Superior temporal gyrus (tissue), 1 donor: Measurements from ENCODE around the gene PER2.

Source experiments
- DNase-seq: peaks from one replicate; pipeline ENCODE4 v3.0.0-alpha.2; 2016; ENCODE audit errors: extremely low spot score

PER2 gene

GRCh38 chr2:238308177-238308576, 19.8 kb upstream of the PER2 start:
- no peak for DNase-seq

- no peak for DNase-seq
These were observed 18.2 kb upstream of the PER2 start for GRCh38 chr2:238306672-238306998.

GRCh38 chr2:238305965-238306671, 17.7 kb upstream of the PER2 start:
- DNase-seq, result no peak

- DNase-seq, result no peak
These were observed 16.9 kb upstream of the PER2 start for GRCh38 chr2:238305092-238305862.

- DNase-seq, result no peak
These were observed 15.7 kb upstream of the PER2 start for GRCh38 chr2:238304116-238304515.

- no peak for DNase-seq
These were observed 14.3 kb upstream of the PER2 start for GRCh38 chr2:238302751-238303150.

GRCh38 chr2:238302087-238302486, 13.7 kb upstream of the PER2 start:
- no peak for DNase-seq

- DNase-seq, result peak; percentile 17
These were observed 11.4 kb upstream of the PER2 start for GRCh38 chr2:238299803-238300202.

GRCh38 chr2:238296638-238297457, 8.4 kb upstream of the PER2 start:
- DNase-seq, result no peak

GRCh38 chr2:238295144-238296112, 7.0 kb upstream of the PER2 start:
- DNase-seq, result no peak

- no peak for DNase-seq
These were observed 6.2 kb upstream of the PER2 start for GRCh38 chr2:238294393-238295143.

GRCh38 chr2:238294046-238294392, 5.6 kb upstream of the PER2 start:
- no peak for DNase-seq

GRCh38 chr2:238291550-238292281, 3.3 kb upstream of the PER2 start:
- no peak for DNase-seq

GRCh38 chr2:238290715-238291549, 2.5 kb upstream of the PER2 start:
- DNase-seq, result no peak

GRCh38 chr2:238290091-238290509, 1.7 kb upstream of the PER2 start:
- peak; percentile 68 for DNase-seq

GRCh38 chr2:238289574-238289973, 1.2 kb upstream of the PER2 start:
- DNase-seq, result peak; percentile 15

GRCh38 chr2:238288650-238289573, 502 bp upstream of the PER2 start:
- peak; percentile 98 for DNase-seq
